ENCODE data around the gene RALGPS1. TPM values are rescaled to one million over a fixed set of nuclear protein-coding genes. Genes with fewer than 3 reads are reported as not detected.

Gene RALGPS1
- total RNA-seq, 1 experiment from 2014 or later = 28.5 TPM

DNA sequence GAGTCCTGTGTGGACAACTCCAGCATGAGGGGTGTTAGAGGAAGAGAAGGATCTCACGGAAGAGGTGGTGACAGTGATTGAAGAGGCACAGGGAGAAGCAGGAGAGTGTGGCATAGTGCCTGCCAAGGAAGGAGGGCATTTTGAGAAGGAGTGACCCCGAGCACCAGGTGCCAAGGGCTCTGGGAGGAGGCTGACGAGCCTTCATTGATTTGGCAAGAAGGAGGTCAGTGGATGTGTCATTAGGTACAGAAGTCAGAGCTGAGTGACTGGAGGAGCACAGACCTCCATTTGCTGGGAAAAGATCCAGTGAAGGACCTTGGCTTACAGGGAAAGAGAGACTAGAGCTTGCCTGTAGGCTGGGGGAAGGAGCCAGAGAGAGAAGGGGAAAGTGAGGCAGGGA is 278.2 kb downstream of the RALGPS1 start:
- ChIA-PET POLR2A (no interaction called here), CTCF (interaction anchor here (1.2 to 1.6 kb wide), 2 partner anchors 245 to 252 kb away, joined by 4 read pairs; no protein-coding TSS in a partner anchor)
- no peaks in the 10 kb centered on the region for H3K36me3 Mint-ChIP-seq
- H3K27ac Mint-ChIP-seq = no peak overlapping the region
- H3K4me3 Mint-ChIP-seq = no peak overlapping the region
- ATAC-seq (no peak), DNase-seq (ENCODE audit: low spot score) (no peak)
- no peaks in the 10 kb centered on the region for H3K27me3 Mint-ChIP-seq (ENCODE audit: low read depth)
- no peak for TF ChIP-seq E2F1 (CRISPR knock-in tag; IDR thresholded peaks at IDR 0.05)
- TF ChIP-seq JAZF1 (CRISPR knock-in tag; IDR thresholded peaks at IDR 0.05) = no peak
- TF ChIP-seq AFF4 (CRISPR knock-in tag; IDR thresholded peaks at IDR 0.05; ENCODE audit: borderline replicate concordance) = no peak
- no peak for TF ChIP-seq MXD4 (CRISPR knock-in tag; IDR thresholded peaks at IDR 0.05; ENCODE audit: borderline replicate concordance)
- no peak for TF ChIP-seq FOXJ3 (CRISPR knock-in tag; IDR thresholded peaks at IDR 0.05; ENCODE audit: borderline replicate concordance)
- TF ChIP-seq ATF6 (CRISPR knock-in tag; IDR thresholded peaks at IDR 0.05) = no peak
- TF ChIP-seq CBFB (CRISPR knock-in tag; IDR thresholded peaks at IDR 0.05; ENCODE audit: low read depth) = no peak
- no peak for TF ChIP-seq ZMAT4 (CRISPR knock-in tag; IDR thresholded peaks at IDR 0.05)
- no peak for TF ChIP-seq FOXK1 (CRISPR knock-in tag; IDR thresholded peaks at IDR 0.05)
- TF ChIP-seq NR1H2 (CRISPR knock-in tag; IDR thresholded peaks at IDR 0.05) = no peak
- TF ChIP-seq SOX15 (CRISPR knock-in tag; IDR thresholded peaks at IDR 0.05) = no peak
- TF ChIP-seq, protein P1, sequence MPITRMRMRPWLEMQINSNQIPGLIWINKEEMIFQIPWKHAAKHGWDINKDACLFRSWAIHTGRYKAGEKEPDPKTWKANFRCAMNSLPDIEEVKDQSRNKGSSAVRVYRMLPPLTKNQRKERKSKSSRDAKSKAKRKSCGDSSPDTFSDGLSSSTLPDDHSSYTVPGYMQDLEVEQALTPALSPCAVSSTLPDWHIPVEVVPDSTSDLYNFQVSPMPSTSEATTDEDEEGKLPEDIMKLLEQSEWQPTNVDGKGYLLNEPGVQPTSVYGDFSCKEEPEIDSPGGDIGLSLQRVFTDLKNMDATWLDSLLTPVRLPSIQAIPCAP (CRISPR knock-in tag; IDR thresholded peaks at IDR 0.05) = no peak
- no peak for TF ChIP-seq ZBTB21 (CRISPR knock-in tag; IDR thresholded peaks at IDR 0.05; ENCODE audit: borderline replicate concordance)
- no peak for TF ChIP-seq SP1 (CRISPR knock-in tag; conservative IDR thresholded peaks at IDR 0.05)
- no peak for TF ChIP-seq CREB1 (CRISPR knock-in tag; IDR thresholded peaks at IDR 0.05)
- TF ChIP-seq ESRRA (CRISPR knock-in tag; IDR thresholded peaks at IDR 0.05; ENCODE audit: borderline replicate concordance) = no peak
- H3K4me1 Mint-ChIP-seq = no peaks in the 10 kb centered on the region
- no peaks in the 10 kb centered on the region for H3K9me3 Mint-ChIP-seq

GRCh38 chr9:127193483-127193882 is 278.9 kb downstream of the RALGPS1 start:
- H3K4me1 Mint-ChIP-seq = peaks cover 3% of the 10 kb centered on the region; the same call in 1 of the 2 replicates
- no peaks in the 10 kb centered on the region for H3K36me3 Mint-ChIP-seq
- ChIA-PET POLR2A (no interaction called here), CTCF (interaction anchor here (2.1 to 2.4 kb wide), 2 partner anchors 31 to 253 kb away, joined by 6 to 16 read pairs; no protein-coding TSS in a partner anchor)
- H3K9me3 Mint-ChIP-seq = no peaks in the 10 kb centered on the region
- no peak overlapping the region for H3K4me3 Mint-ChIP-seq
- ATAC-seq (no peak), DNase-seq (ENCODE audit: low spot score) (no peak)
- H3K27ac Mint-ChIP-seq = no peak overlapping the region
- no peaks in the 10 kb centered on the region for H3K27me3 Mint-ChIP-seq (ENCODE audit: low read depth)
- TF ChIP-seq NFYB (CRISPR knock-in tag; conservative IDR thresholded peaks at IDR 0.05; ENCODE audit: low read depth) (no peak), ZNF671 (CRISPR knock-in tag; IDR thresholded peaks at IDR 0.05) (no peak), ZNF317 (CRISPR knock-in tag; IDR thresholded peaks at IDR 0.05; ENCODE audit: borderline replicate concordance, low read depth) (no peak), ZNF263 (CRISPR knock-in tag; IDR thresholded peaks at IDR 0.05; ENCODE audit: low read depth) (no peak), HMGXB4 (CRISPR knock-in tag; IDR thresholded peaks at IDR 0.05) (no peak), ZMAT4 (CRISPR knock-in tag; IDR thresholded peaks at IDR 0.05) (no peak), ESRRA (CRISPR knock-in tag; IDR thresholded peaks at IDR 0.05; ENCODE audit: borderline replicate concordance) (no peak), FOXK1 (CRISPR knock-in tag; IDR thresholded peaks at IDR 0.05) (no peak)
